K562 (cell line): ENCODE data around the gene NPY5R. TPM values are rescaled to one million over a fixed set of nuclear protein-coding genes. Genes with fewer than 3 reads are reported as not detected.

Experiments
- ATAC-seq: fragments of 200-7000 bp; cut with Tn5 transposase; 3 replicates; pipeline ENCODE4 v1.9.1; 2020; ENCODE audit warnings: moderate library complexity
- BruUV-seq: library from RNA; stranded (reverse); fragments of 400-500 nt; replicated peaks from 2 replicates; lab custom pipeline; 2021; lab: Mats Ljungman, UMichigan
- CTCF ChIA-PET: fragments of 300-600 bp; formaldehyde crosslinking; extraction: SDS; loops from one replicate; lab custom pipeline; 2021; ENCODE audit warnings: low intra/inter-chr PET ratio; lab: Yijun Ruan, JAX
- POLR2A ChIA-PET: fragments of 300-600, 350-650 bp; sonication (Branson Sonifier 250); formaldehyde crosslinking; extraction: SDS; loops from one replicate; lab custom pipeline; 2021; ENCODE audit warnings: antibody characterized with exemption, inconsistent platforms; lab: Yijun Ruan, JAX
- DNase-seq, 4 experiments: peaks; one replicate each; pipeline versions ENCODE4 v3.0.0 to v3.0.0-alpha.2; 2011 to 2018; ENCODE audit warnings: low spot score in 3 of 4, mixed read lengths in 3 of 4; ENCODE audit errors: extremely low read depth in 1 of 4
- FAIRE-seq: peaks from 2 replicates; lab custom pipeline; 2011; peaks lifted over from hg19 to GRCh38; lab: Jason Lieb, UNC
- H2AFZ ChIP-seq: 2 replicates; pipeline ENCODE4 v1.6.0; 2011; ENCODE audit warnings: low read depth, low read length, control low read depth, inconsistent platforms
- H3K27ac ChIP-seq: fragments of 200-600 bp; 3 replicates; pipeline ENCODE4 v1.8.0; 2011; ENCODE audit warnings: low read depth, mild to moderate bottlenecking, control low read depth, inconsistent platforms, low read length, moderate library complexity, mixed read lengths; ENCODE audit errors: extremely low read depth
- H3K27me3 ChIP-seq, 2 experiments: fragments of 300-600 bp in 1 of 2; 2 replicates in 1 of 2; 3 replicates in 1 of 2; pipeline versions ENCODE4 v1.6.0 to v1.8.0; 2011; ENCODE audit warnings: inconsistent platforms in 2 of 2, low read length in 2 of 2, mild to moderate bottlenecking in 1 of 2, mixed read lengths in 1 of 2, moderate library complexity in 1 of 2; ENCODE audit not compliant: control insufficient read depth in 2 of 2, insufficient read depth in 2 of 2
- H3K36me3 ChIP-seq: fragments of 300-600 bp; 3 replicates; pipeline ENCODE4 v1.8.0; 2011; ENCODE audit warnings: mild to moderate bottlenecking, low read length, inconsistent platforms; ENCODE audit not compliant: control insufficient read depth, insufficient read depth
- H3K4me1 ChIP-seq, 2 experiments: fragments of 200-600 bp in 1 of 2; replicated peaks in 1 of 2; 2 replicates in 1 of 2; 3 replicates in 1 of 2; pipeline versions ENCODE4 v1.5.1 to v1.8.0; 2011; ENCODE audit warnings: inconsistent platforms in 2 of 2, low read length in 2 of 2, mild to moderate bottlenecking in 1 of 2, mixed read lengths in 1 of 2, moderate library complexity in 1 of 2; ENCODE audit not compliant: control insufficient read depth in 2 of 2, insufficient read depth in 2 of 2
- H3K4me2 ChIP-seq: 2 replicates; pipeline ENCODE4 v1.6.1; 2011; ENCODE audit warnings: low read length, control low read depth, inconsistent platforms, mixed read lengths; ENCODE audit not compliant: insufficient read depth
- H3K4me3 ChIP-seq: fragments of 200-600 bp; sonication (generic), shearing (Covaris generic); 2 replicates; pipeline ENCODE4 v1.5.1; 2016; ENCODE audit warnings: control low read depth, inconsistent platforms
- H3K79me2 ChIP-seq: fragments of 200-600 bp; 3 replicates; pipeline ENCODE4 v1.8.0; 2011; ENCODE audit warnings: low read length, inconsistent platforms; ENCODE audit not compliant: control insufficient read depth, insufficient read depth
- H3K9ac ChIP-seq, 2 experiments: 2 replicates each; pipeline versions ENCODE4 v1.6.0 to v1.6.1; 2011; ENCODE audit warnings: low read depth in 2 of 2, low read length in 2 of 2, control low read depth in 1 of 2, inconsistent platforms in 1 of 2, mild to moderate bottlenecking in 1 of 2, mixed read lengths in 1 of 2; ENCODE audit not compliant: insufficient read depth in 1 of 2
- H3K9me1 ChIP-seq: one replicate; pipeline ENCODE4 v1.6.0; 2011; ENCODE audit warnings: inconsistent platforms, mild to moderate bottlenecking, low read length, moderate library complexity; ENCODE audit not compliant: control insufficient read depth, insufficient read depth
- H3K9me3 ChIP-seq: replicated peaks from 2 replicates; pipeline ENCODE4 v1.5.1; 2011; ENCODE audit warnings: low read depth, low read length, inconsistent platforms; ENCODE audit not compliant: control insufficient read depth, insufficient read depth
- H4K20me1 ChIP-seq: replicated peaks from 2 replicates; pipeline ENCODE4 v1.6.1; 2011; ENCODE audit warnings: low read length, inconsistent platforms, mixed read lengths; ENCODE audit not compliant: control insufficient read depth, insufficient read depth
- C11orf30 ChIP-seq: fragments of 450-650 bp; IDR thresholded peaks from 2 replicates; pipeline ENCODE4 v1.6.1; 2016; ENCODE audit warnings: low read depth, mild to moderate bottlenecking
- NCOA2 ChIP-seq, 2 experiments: fragments of 450-650 bp; IDR thresholded peaks; 2 replicates each; pipeline ENCODE4 v1.6.1; 2018; ENCODE audit warnings: mild to moderate bottlenecking in 2 of 2, moderate library complexity in 1 of 2; ENCODE audit not compliant: partially characterized antibody in 2 of 2
- PBX2 ChIP-seq, 2 experiments: IDR thresholded peaks in 1 of 2; conservative IDR thresholded peaks in 1 of 2; 2 replicates each; pipeline ENCODE4 v1.6.1; 2016; ENCODE audit warnings: low read depth in 2 of 2, mild to moderate bottlenecking in 1 of 2, missing compliant biosample characterization in 1 of 2, missing genetic modification characterization in 1 of 2, moderate library complexity in 1 of 2
- SMARCB1 ChIP-seq: IDR thresholded peaks from 2 replicates; pipeline ENCODE4 v1.6.1; 2011; ENCODE audit warnings: improper control_type of control experiment, low read depth; ENCODE audit not compliant: insufficient read length
- SRSF3 ChIP-seq: fragments of 200-400 bp; formaldehyde crosslinking; IDR thresholded peaks from 2 replicates; pipeline ENCODE4 v1.6.1; 2016; ENCODE audit warnings: mild to moderate bottlenecking, low read length, moderate library complexity; ENCODE audit not compliant: insufficient read depth
- TAF1 ChIP-seq: IDR thresholded peaks from 2 replicates; pipeline ENCODE4 v1.6.1; 2011; ENCODE audit warnings: mild to moderate bottlenecking, low read length, moderate library complexity; ENCODE audit not compliant: insufficient read depth, control insufficient read depth, severe bottlenecking; ENCODE audit errors: extremely low read depth
- ZBTB9 ChIP-seq: fragments of 450-650 bp; formaldehyde crosslinking; IDR thresholded peaks from 2 replicates; pipeline ENCODE4 v1.4.0; 2020; ENCODE audit warnings: mild to moderate bottlenecking, moderate library complexity
- ZC3H8 ChIP-seq: fragments of 450-650 bp; IDR thresholded peaks from 2 replicates; pipeline ENCODE4 v1.6.1; 2017
- ZKSCAN1 ChIP-seq: fragments of 150-350 bp; IDR thresholded peaks from 2 replicates; pipeline ENCODE4 v1.6.1; 2016; ENCODE audit warnings: low read depth, low read length
- ZNF12 ChIP-seq: sonication (generic); formaldehyde crosslinking; IDR thresholded peaks from 2 replicates; pipeline ENCODE4 v1.4.0; 2020; ENCODE audit warnings: mild to moderate bottlenecking, missing genetic modification reagents
- ZNF253 ChIP-seq: fragments of 250-450 bp; sonication (Bioruptor Pico); conservative IDR thresholded peaks from 2 replicates; pipeline ENCODE4 v1.6.1; 2021; ENCODE audit warnings: mild to moderate bottlenecking
- ZNF717 ChIP-seq: fragments of 250-450 bp; sonication (Bioruptor Pico); IDR thresholded peaks from 2 replicates; pipeline ENCODE4 v1.5.0; 2021
- in situ Hi-C: fragments of 300-500 bp; cut with MboI; formaldehyde crosslinking; loops from 4 replicates; pipeline ENCODE4 v1.15.0; 2018; ENCODE audit warnings: inconsistent platforms, mixed read lengths
- intact Hi-C: fragments of 100-400 bp; cut with micrococcal nuclease; formaldehyde crosslinking; loops from 2 replicates; pipeline ENCODE4 v1.14.2; 2022
- polyA plus RNA-seq, 8 experiments: library from polyadenylated mRNA; depleted of rRNA in 4 of 8; stranded (reverse) in 5 of 8; unstranded in 3 of 8; fragments of >200 nt; fragmentation: Nextera tagmentation in 2 of 8; fragmentation: Illumina TruSeq in 1 of 8; extraction: Ambion mirVana in 2 of 8; extraction: Trizol in 1 of 8; gene quantifications; 2 replicates each; pipeline versions ENCODE4 v1.2.1 to v1.2.3, GENCODE V29; 2011 to 2014; ENCODE audit warnings: inconsistent platforms in 1 of 8, missing spikeins in 1 of 8
- total RNA-seq, 7 experiments: library from RNA; depleted of rRNA in 6 of 7; stranded (reverse); fragments of >200 nt in 6 of 7; fragmentation: Illumina TruSeq in 2 of 7; extraction: Trizol in 2 of 7; gene quantifications; 2 replicates each; pipeline versions ENCODE4 v1.2.1 to v1.2.3, GENCODE V29; 2011 to 2021; ENCODE audit warnings: low replicate concordance in 1 of 7
- TF ChIP-seq, protein P1 (sequence below): sonication (generic); formaldehyde crosslinking; IDR thresholded peaks from 2 replicates; pipeline ENCODE4 v1.8.0; 2023; ENCODE audit warnings: mild to moderate bottlenecking, missing genetic modification reagents
- TF ChIP-seq, protein P2 (sequence below): fragments of 450-650 bp; formaldehyde crosslinking; IDR thresholded peaks from 2 replicates; pipeline ENCODE4 v1.4.0; 2020; ENCODE audit warnings: mild to moderate bottlenecking

The NPY5R gene
- total and polyA plus RNA-seq, 9 of the 15 experiments (the other 6 are each of a cell fraction or from before 2014, with no cell fraction given), result not detected

DNA sequence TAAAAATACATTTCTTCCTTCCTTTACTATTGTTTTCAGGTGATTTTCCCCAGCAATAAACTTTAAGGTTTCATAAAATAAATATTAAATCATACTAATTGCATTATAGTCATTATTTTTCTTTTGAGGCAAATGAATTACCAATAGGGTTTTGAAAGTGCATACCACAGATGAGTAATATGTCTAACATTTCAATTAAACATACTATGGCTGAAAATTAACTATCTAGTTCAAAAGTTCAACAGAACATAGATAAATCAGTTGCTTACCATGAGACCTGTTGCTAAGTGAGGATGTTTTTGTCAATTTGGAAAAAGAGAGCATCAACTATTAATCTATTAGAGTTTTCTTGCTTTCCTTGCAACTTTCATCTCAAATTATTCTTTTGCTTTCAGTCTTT lies 35.0 kb downstream of the NPY5R start:
- ATAC-seq, result no peak
- intact Hi-C loops (no loop called here), in situ Hi-C loops (no loop called here)
- Histone ChIP-seq H3K4me1 (no peaks in the 10 kb centered on the region), H2AFZ (no peak overlapping the region), H4K20me1 (no peaks in the 10 kb centered on the region), H3K4me3 (no peak overlapping the region), H3K27ac (no peak overlapping the region), H3K9me1 (no peaks in the 10 kb centered on the region), H3K36me3 (no peaks in the 10 kb centered on the region), H3K79me2 (no peaks in the 10 kb centered on the region), H3K9me3 (no peaks in the 10 kb centered on the region), H3K9ac (no peak overlapping the region), H3K27me3 (no peaks in the 10 kb centered on the region), H3K4me2 (no peak overlapping the region)
- ChIA-PET CTCF (no interaction called here), POLR2A (no interaction called here)
- no peak for DNase-seq
- no TSS peak for BruUV-seq
- FAIRE-seq, result no peak
- TF ChIP-seq ZBTB9 (CRISPR knock-in tag) (no peak), C11orf30 (no peak), ZC3H8 (no peak), ZNF717 (no peak), PBX2 (CRISPR knock-in tag; IDR thresholded peaks at IDR 0.05; ENCODE audit: low read depth) (no peak), PBX2 (tag; conservative IDR thresholded peaks at IDR 0.05; ENCODE audit: low read depth) (no peak), SRSF3 (no peak), SMARCB1 (no peak), ZNF12 (CRISPR knock-in tag) (no peak), ZKSCAN1 (no peak), TAF1 (no peak), ZNF253 (CRISPR knock-in tag) (no peak), NCOA2 (IDR thresholded peaks at IDR 0.05; ENCODE audit: partially characterized antibody in 2 of 2) (no peak)
- TF ChIP-seq, protein P1, sequence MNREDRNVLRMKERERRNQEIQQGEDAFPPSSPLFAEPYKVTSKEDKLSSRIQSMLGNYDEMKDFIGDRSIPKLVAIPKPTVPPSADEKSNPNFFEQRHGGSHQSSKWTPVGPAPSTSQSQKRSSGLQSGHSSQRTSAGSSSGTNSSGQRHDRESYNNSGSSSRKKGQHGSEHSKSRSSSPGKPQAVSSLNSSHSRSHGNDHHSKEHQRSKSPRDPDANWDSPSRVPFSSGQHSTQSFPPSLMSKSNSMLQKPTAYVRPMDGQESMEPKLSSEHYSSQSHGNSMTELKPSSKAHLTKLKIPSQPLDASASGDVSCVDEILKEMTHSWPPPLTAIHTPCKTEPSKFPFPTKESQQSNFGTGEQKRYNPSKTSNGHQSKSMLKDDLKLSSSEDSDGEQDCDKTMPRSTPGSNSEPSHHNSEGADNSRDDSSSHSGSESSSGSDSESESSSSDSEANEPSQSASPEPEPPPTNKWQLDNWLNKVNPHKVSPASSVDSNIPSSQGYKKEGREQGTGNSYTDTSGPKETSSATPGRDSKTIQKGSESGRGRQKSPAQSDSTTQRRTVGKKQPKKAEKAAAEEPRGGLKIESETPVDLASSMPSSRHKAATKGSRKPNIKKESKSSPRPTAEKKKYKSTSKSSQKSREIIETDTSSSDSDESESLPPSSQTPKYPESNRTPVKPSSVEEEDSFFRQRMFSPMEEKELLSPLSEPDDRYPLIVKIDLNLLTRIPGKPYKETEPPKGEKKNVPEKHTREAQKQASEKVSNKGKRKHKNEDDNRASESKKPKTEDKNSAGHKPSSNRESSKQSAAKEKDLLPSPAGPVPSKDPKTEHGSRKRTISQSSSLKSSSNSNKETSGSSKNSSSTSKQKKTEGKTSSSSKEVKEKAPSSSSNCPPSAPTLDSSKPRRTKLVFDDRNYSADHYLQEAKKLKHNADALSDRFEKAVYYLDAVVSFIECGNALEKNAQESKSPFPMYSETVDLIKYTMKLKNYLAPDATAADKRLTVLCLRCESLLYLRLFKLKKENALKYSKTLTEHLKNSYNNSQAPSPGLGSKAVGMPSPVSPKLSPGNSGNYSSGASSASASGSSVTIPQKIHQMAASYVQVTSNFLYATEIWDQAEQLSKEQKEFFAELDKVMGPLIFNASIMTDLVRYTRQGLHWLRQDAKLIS (CRISPR knock-in tag), result no peak
- TF ChIP-seq, protein P2, sequence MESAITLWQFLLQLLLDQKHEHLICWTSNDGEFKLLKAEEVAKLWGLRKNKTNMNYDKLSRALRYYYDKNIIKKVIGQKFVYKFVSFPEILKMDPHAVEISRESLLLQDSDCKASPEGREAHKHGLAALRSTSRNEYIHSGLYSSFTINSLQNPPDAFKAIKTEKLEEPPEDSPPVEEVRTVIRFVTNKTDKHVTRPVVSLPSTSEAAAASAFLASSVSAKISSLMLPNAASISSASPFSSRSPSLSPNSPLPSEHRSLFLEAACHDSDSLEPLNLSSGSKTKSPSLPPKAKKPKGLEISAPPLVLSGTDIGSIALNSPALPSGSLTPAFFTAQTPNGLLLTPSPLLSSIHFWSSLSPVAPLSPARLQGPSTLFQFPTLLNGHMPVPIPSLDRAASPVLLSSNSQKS (CRISPR knock-in tag), result no peak
